NCI-H774 (cell line): ENCODE measurements around the gene THY1.
"Not testable (repeated sequence)": the region's sequence is repeated elsewhere in the genome, so short reads cannot be mapped to it uniquely, and the experiment has no call there.

ENCODE experiments used
- DNase-seq: peaks from one replicate; lab custom pipeline; 2025; lab: John Stamatoyannopoulos, UW

THY1 gene

GRCh38 chr11:119417726-119418540 lies 5.0 kb downstream of the THY1 start:
- DNase-seq: no peak

- DNase-seq: no peak
Measured at GRCh38 chr11:119416606-119417580, 6.1 kb downstream of the THY1 start.

GRCh38 chr11:119415966-119416365 lies 7.0 kb downstream of the THY1 start:
- DNase-seq: no peak

- no peak for DNase-seq
Measured at GRCh38 chr11:119415517-119415916, 7.5 kb downstream of the THY1 start.

GRCh38 chr11:119414734-119415133 lies 8.2 kb downstream of the THY1 start:
- no peak for DNase-seq

GRCh38 chr11:119414321-119414720 lies 8.7 kb downstream of the THY1 start:
- DNase-seq: no peak

- no peak for DNase-seq
Measured at GRCh38 chr11:119412072-119412471, 10.9 kb downstream of the THY1 start.

GRCh38 chr11:119410501-119410900 lies 12.5 kb downstream of the THY1 start:
- no peak for DNase-seq

GRCh38 chr11:119409731-119410130 lies 13.2 kb downstream of the THY1 start:
- DNase-seq: no peak

- no peak for DNase-seq
Measured at GRCh38 chr11:119406005-119406404, 17.0 kb downstream of the THY1 start.

GRCh38 chr11:119405448-119405847 lies 17.5 kb downstream of the THY1 start:
- not testable (repeated sequence) for DNase-seq

GRCh38 chr11:119404872-119405271 lies 18.1 kb downstream of the THY1 start:
- no peak for DNase-seq

GRCh38 chr11:119403021-119403420 lies 20.0 kb downstream of the THY1 start:
- no peak for DNase-seq

- no peak for DNase-seq
Measured at GRCh38 chr11:119402470-119402869, 20.5 kb downstream of the THY1 start.

- no peak for DNase-seq
Measured at GRCh38 chr11:119400860-119401259, 22.1 kb downstream of the THY1 start.

GRCh38 chr11:119397740-119398139 lies 25.2 kb downstream of the THY1 start:
- no peak for DNase-seq

GRCh38 chr11:119396835-119397234 lies 26.1 kb downstream of the THY1 start:
- DNase-seq: no peak

- no peak for DNase-seq
Measured at GRCh38 chr11:119391275-119391674, 31.7 kb downstream of the THY1 start.

- DNase-seq: peak; percentile 31
Measured at GRCh38 chr11:119389611-119390254, 33.2 kb downstream of the THY1 start.

- DNase-seq: no peak
Measured at GRCh38 chr11:119388103-119388502, 34.9 kb downstream of the THY1 start.

GRCh38 chr11:119384332-119384731 lies 38.6 kb downstream of the THY1 start:
- DNase-seq: no peak

GRCh38 chr11:119382513-119382912 lies 40.5 kb downstream of the THY1 start:
- DNase-seq: not testable (repeated sequence)
